DOHH2 (cell line): ENCODE measurements around the gene COL26A1.
A peak's percentile ranks its signal among the peaks of the same experiment; 100 is the strongest.

ENCODE experiments used
- CTCF ChIP-seq: fragments of 200-600 bp; sonication (generic); IDR thresholded peaks from one replicate; pipeline ENCODE4 v1.5.1; 2014; ENCODE audit warnings: antibody characterized with exemption, mild to moderate bottlenecking, low read depth, low read length; ENCODE audit not compliant: poor library complexity, severe bottlenecking
- EZH2phosphoT487 ChIP-seq: fragments of 200-600 bp; sonication (generic); IDR thresholded peaks from 2 replicates; pipeline ENCODE4 v1.6.1; 2017; ENCODE audit warnings: borderline replicate concordance, mild to moderate bottlenecking, antibody characterized with exemption, low read length, moderate library complexity, mixed read lengths

- TF ChIP-seq CTCF (peak; percentile 57), EZH2phosphoT487 (no peak)
Observed at GRCh38 chr7:101558742-101559325, 196.2 kb downstream of the COL26A1 start.
